GM19328 (cell line): ENCODE measurements around the gene HNRNPLL.

Experiments used
- ATAC-seq: cut with Tn5 transposase; IDR thresholded peaks from one replicate; pipeline ENCODE4 v1.9.1; 2021; ENCODE audit warnings: mild to moderate bottlenecking, moderate library complexity; ENCODE audit not compliant: unreplicated experiment

The HNRNPLL gene

DNA sequence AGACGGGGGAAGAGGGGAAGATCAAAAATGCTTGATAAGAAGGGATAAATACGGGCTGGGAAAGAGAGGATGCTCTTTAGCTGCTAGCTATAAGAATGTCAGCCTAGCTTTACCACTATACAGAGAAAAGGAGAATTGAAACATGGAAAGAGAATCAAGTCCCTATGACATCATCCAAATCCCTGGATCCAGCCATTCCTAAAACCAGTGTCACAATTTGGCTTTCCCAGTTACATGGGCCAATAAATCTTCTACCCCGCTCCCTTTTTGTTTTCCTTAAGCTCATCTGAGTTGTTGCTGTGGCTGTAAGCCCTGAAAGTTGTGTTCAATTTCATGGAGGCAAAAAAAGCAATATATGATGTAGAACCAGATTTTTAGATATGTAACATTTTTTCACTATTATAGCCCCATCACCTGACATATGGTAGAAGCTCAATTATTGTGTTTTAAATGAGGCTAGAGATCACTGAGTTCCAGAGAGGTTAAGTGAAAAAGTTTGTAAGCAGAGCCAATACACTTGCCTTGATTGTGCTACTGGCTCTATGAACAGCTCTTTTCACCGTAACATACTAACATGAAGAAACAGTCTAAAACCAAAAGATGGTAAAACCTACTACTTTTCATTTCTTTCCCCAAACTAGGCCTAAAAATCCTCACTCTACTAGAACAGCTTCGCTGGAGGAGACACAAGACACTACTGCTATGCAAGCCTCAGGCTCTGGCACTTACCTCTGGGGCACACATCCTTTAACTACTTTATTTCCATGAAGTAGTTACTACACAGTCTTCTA, 4.3 kb downstream of the HNRNPLL start:
- no peak for ATAC-seq

DNA sequence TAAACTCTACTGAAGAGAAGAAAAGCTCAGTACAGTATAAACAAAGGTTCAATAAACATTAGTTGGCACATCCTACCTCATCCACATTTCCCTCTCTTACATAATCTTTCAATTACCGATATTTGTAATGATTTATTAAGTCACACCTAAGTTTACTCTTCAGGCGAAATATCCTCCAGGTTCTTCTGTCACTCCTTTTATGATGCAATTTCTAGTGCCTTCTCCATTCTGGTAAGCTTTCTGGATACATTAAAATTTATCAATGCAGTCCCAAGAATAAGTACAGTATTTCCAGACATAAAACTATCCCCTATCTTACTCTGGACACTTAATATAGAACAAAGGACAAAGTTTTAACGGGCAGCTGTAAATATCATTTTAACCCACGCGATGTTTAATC, 5.6 kb downstream of the HNRNPLL start:
- ATAC-seq, result no peak

DNA sequence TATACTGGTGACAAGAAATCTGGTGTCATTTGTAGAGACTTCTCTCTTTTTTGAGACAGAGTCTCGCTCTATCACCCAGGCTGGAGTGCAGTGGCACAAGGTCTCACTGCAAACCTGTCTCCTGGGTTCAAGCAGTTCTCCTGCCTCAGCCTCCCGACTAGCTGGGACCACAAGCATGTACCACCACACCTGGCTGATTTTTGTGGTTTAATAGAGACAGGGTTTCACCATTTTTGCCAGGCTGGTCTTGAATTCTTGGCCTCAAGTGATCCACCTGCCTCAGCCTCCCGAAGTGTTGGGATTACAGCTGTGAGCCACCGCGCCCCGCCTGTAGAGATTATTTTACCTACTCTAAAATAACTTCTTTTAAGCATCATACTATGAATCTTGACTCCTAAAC, 6.5 kb downstream of the HNRNPLL start:
- no peak for ATAC-seq

DNA sequence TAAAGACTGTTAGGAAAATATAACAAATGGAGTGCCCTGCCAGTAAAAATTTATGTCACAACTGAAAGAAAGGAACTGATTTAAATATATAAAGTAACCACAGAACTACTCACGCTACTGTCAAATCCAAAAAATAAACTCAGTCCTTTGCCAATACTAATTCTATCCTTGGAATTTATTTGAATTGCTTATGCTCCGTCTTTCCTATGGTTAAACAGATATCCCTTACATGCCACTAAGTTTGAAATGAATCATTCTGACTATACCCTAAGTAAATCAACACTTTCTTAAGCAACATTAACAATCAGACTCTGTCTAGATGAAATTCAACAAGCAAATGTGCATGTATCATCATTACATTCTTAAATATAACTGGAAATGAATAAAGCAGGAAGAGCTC, 9.8 kb downstream of the HNRNPLL start:
- ATAC-seq, result no peak

DNA sequence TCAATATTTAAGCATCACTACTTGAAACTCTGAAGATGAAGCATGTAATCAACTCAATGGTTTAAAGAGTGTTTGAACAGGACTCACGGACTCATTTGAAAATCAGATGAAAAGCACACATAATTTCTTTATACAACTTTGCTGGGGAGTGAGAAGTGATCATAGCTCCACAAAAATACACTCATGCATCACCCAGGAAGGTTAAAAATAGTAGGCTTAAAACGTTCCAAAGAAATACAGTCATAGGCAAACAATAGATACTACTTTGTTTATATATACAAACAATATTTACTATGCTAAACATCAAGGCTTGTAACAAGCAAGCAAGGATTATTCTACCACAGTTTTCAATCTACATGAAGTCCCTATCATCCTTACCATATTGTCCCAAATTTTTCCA, 11.6 kb downstream of the HNRNPLL start:
- ATAC-seq, result no peak

DNA sequence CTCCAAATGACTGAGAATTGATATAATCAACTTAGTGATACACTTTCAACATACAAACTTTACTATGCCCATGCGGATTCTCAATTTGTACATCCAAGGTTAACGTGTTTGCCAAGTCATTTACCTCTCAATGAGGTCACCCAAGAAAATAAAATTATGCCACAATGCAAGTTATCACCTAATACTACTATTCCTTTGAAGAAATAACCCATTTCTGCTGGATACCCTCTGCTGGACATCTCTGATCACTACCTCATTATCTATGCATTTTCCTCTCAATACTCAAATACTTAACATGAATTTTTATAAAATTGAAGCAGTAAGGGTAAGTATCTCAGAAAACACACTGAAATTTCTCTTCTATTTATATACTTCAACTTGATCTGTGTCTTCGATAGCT, 12.7 kb downstream of the HNRNPLL start:
- no peak for ATAC-seq

DNA sequence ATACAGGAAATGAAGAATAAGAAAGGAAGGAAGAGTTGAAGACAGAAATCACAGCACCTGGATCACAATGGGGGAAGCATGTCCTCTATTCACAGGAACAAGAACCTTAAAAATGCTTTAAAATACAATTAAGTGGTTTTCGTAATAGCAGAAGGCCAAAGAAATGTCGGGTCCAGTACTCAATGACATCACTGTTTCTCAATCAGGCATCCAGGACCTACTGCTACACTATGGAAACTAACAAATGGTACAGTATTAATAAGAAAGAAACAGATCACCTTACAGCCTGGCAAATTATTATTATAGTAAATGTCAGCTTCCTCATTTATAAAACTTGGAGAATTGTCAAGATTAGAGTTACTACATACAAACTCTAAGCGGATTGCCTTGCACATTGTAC, 15.8 kb downstream of the HNRNPLL start:
- no peak for ATAC-seq

DNA sequence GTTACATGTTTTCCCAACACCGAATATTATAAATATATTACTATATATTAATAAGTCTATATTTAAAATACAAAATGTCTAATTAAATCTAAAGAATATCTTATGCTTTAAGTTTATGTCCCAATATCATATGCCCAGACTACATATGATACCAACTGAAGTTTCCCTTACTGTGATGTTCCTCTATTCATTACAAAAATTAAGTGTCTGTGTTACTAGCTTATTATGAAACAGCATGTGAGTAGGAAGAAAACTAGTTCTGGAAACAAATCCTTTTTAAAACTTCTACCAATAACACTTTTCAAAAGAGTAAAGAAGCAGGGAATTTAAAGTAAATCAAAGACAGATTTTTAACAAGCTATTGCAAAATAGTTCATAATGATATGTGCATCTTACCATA, 17.8 kb downstream of the HNRNPLL start:
- ATAC-seq, result no peak

DNA sequence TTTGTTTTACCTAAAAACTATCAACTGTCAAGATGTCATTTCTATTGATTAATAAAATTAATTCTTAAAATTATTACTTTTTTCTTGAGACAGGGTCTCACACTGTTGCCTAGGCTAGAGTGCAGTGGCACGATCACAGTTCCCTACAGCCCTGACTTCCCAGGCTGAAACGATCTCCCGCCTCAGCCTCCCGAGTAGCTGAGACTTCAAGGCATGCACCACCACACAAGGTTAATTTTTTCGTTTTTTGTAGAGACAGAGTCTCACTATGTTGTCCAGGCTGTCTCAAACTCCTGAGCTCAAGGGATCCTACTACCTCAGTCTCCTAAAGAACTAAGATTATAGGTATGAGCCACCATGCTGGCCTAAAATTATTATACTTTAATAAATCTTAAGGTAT, 18.7 kb downstream of the HNRNPLL start:
- no peak for ATAC-seq

DNA sequence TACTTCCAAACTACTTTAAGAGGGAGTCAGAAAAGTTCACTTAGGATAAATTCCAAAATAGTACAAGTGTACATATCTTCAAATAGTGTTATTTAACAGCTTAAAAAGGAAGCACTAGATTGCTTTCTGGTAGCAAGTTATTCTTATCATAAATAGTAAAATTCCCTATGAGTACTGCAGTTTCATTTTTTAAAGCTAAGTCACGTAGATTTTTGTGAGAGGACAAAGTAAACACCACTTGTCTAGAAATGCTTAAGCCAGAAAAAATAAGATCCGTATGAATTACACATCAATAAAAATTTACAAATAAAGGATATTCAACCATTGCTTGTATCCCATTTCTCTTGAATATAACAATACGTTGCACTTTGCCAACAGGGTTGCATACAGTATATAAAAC, 19.2 kb downstream of the HNRNPLL start:
- ATAC-seq, result no peak

DNA sequence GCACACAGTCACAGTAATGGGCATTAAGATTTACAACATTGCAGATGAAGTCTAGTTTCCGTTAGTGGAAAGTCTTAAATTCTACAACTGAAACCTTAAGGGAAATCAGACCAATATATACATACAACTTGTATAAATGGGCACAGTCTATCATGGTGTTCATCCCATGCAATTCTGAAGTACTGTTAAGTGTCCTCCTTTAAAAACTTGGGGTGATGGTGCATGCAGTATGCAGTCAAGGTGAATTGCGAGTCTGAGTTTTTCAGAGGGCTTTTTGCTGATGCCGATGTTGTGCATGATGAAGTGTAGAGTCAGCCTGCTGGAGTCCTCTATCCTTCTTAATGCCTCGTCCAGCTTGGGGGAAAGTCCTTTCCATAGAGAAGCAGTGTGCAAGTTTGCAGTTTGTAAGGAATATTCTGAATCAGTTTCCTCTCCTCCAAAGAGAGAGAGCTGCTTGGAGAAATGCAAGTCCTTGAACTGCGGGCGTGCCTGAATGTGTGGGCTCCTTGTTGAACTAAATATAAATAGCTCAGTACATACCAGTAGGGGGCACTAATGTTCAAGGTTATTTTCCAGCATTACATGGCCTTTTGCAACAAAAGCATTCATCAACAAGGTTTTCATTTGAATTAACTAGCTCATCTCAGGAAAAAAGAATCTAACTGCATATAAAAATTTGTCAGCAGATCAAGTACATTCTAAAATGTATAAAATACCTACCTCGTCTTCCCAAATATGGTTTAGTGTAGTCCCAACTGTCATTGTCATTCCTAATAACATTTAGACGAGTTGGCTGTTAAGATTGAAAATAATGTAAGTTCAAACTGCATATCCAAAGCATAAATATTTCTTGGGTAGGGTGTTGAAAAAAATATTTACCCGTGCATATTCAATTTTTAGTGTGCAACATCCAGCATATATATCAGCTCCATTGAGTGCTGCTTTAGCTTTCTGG, 21.3 kb downstream of the HNRNPLL start:
- ATAC-seq, result no peak

DNA sequence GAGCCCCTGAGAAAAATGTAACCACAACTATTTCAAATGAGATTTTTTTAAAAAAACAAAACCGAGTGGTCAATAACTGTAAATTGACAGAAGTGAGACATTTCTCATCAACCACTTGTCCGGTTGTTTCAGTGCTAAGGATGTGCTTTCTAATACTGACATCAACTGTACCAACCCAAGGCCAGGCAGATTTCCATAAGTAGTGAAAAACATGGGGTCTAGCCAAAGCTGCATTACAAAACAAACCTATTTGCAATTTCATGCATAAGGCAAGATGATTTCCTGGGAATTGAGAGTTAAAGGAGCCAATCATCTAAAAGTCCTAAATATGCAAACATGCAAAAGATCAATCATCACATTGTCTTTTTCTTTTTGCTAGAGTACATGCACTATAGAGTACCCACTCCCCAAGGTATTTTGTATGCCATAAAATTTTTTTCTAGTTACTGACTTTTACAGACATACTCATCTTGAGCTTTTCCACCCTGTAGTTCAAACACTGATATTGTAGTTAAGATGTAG, 22.6 kb downstream of the HNRNPLL start:
- no peak for ATAC-seq

DNA sequence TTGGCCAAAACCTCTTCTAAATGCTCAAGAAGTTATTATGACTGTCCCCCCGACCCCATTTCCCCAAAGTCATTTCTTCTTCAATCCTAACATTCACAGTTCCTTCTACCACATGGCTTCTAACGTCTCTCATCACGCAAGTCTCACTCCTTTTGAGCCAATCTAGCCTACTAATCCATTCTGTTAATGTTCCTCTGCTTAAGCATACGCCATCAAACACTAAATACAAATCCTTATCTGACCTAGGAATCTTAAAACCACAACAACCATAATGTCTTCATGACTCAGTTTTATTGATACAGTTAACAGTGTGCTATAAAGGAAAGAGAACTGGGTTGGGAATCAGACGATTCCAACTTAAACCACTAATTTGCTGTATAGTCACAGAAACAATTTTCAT, 23.9 kb downstream of the HNRNPLL start:
- ATAC-seq, result no peak

DNA sequence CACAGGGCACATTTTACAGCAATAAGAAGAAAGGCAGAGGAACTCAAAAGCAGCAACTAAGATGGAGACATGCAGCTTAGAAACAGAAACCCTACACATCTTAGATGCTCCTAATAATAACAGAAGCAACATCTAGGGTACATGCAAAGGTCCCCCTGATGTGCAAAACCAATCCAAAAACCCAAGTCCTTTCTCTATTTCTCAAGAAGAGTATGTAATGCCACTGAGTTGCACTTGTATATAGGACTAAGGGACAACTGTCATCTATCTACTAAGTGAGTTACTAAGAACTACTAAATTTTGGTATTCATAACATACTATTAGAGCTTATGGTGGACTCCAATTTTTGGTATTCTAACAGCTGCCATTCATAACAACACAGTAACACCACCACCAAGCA, 28.4 kb downstream of the HNRNPLL start:
- ATAC-seq, result no peak

DNA sequence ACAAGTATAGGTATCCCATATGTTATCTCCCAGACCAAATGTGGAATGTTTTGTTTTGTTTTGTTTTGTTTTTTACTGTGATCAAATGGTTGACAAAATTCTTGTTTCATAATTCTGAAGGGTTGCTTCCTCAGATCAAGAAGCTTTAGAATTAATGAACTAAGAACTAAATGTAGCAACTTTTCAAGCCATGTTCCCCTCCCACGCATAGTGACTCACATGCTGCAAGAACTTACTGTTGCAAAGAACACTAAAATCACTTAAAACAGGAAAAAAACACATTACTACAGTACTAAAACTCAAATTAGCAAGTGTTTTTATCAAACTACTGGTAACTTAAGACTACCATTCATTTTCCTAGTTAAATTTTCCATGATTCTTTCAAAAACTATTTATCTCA, 30.6 kb downstream of the HNRNPLL start:
- ATAC-seq, result no peak

DNA sequence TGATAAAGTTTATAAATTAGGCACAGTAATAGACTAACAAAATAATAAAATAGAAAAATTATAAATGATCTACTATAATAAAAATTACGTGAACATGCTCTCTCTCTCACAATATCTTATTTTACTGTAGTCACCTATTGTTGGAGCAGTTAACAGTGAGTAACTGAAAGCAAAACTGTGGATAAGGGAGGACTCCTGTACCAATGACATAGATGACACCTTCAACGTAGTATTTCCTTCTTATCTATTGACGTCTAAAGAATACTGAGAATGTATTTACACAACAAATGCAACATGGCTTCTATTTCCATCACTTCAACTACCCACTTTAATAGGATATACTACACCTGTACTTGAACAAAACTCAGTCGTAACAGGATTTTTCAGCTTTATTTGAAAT, 31.5 kb downstream of the HNRNPLL start:
- ATAC-seq, result no peak

DNA sequence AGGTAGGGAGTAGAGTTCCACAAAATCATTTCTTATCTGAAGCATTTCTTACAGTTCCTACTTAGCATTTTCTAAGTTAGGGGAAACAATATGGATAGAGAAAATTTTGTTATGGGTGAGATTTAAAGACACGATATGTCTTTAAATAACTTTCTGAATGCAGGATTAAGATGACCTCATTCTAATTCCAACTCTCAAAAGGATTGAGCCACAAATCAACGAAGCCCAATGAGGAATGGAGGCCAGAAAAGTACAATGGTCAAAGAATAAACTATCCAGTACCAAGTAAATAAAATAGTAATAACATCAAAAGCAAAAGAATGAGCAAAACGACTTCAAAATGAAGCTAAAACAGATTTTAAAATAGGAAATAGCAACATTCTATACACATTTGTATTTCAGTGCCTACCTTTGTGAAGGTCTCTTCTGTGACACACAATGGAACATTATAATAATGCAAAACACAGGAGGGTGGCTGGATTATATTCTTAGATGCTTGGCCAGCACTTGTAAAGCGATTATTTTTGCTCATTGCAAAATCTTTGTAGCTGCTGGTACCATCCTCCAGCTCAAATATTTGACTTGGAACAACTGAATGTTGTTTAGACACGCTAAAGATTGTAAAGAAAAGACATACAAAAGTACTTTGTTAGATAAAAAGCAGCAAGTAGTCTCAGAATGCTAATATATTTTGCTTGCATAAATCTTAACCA, 33.8 kb downstream of the HNRNPLL start:
- ATAC-seq, result no peak

DNA sequence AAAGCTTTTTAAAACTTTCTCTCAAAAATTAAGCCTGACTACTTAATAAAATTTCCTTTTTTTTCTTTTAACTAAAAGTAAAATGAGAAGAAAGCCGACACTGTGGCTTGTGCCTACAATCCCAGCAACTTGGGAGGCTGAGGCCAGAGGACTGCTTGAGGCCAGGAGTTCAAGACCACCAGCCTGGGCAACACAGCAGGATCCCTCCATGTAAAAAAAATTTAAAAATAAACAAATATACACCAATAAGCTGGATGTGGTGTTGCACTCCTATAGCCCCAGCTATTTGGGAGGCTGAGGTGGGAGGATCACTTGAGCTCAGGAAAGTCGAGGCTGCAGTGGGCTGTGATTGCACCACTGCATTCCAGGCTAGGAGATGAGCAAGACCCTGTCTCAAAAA, 37.4 kb downstream of the HNRNPLL start:
- ATAC-seq, result no peak

DNA sequence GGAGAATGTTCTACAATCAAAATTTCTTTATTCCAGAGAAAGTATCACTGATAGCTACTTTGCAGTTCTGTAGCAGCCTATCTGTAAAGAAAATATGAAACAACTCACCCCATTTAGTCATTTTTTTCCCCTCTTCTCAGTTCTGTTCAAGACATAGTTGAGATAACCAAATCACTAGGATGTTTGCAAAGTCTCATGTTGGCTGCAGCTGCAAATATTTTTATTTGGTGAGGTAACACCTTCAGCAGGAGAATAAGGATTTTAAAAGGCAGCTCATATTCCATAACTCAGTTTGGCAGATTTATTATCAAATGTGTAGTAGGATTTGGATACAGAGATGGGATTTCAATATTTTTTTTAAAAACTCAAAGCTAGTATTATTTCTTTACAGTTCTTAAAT, 41.0 kb downstream of the HNRNPLL start:
- no peak for ATAC-seq

DNA sequence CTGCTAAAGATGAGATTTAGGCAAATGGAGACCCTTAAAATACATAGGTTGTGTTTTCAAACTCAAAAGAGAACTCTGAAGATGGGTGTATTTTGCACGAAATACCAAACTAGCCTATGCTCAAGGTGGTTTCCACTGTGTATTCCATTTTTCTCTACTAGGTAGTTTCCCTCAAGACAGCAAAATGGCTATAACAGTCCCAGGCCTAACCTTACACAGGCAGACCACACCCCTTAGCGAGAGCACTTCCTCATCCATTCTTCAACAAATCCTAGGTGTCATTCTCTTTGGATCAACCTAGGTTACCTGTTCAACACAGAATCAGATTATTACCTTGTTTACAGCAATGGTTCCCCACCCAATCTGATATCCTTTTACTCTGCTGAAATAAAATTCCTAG, 42.6 kb downstream of the HNRNPLL start:
- no peak for ATAC-seq

DNA sequence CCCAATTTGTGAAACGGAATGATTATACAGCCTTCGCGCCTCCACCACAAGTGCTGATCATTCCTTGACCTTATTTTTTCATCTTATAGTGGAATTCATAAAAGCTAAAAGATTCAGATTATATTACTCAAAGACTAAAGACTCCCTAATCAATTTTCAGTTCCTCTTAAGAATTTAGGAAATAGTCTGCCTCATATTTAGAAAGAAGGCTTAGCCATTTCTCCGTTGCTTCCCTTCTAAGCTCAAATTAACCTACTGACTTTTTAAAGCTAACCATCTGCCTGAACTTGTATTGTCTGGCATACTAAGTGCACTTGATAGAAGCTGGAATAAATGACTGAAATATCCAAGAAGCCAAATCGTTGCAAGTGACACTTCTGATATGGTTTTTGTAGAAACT, 44.7 kb downstream of the HNRNPLL start:
- ATAC-seq, result no peak
